ENCODE data around the gene UBB. TPM values are rescaled to one million over a fixed set of nuclear protein-coding genes. Genes with fewer than 3 reads are reported as not detected.

Gene UBB
- total RNA-seq, 1 experiment from 2014 or later = 2,378 TPM

DNA sequence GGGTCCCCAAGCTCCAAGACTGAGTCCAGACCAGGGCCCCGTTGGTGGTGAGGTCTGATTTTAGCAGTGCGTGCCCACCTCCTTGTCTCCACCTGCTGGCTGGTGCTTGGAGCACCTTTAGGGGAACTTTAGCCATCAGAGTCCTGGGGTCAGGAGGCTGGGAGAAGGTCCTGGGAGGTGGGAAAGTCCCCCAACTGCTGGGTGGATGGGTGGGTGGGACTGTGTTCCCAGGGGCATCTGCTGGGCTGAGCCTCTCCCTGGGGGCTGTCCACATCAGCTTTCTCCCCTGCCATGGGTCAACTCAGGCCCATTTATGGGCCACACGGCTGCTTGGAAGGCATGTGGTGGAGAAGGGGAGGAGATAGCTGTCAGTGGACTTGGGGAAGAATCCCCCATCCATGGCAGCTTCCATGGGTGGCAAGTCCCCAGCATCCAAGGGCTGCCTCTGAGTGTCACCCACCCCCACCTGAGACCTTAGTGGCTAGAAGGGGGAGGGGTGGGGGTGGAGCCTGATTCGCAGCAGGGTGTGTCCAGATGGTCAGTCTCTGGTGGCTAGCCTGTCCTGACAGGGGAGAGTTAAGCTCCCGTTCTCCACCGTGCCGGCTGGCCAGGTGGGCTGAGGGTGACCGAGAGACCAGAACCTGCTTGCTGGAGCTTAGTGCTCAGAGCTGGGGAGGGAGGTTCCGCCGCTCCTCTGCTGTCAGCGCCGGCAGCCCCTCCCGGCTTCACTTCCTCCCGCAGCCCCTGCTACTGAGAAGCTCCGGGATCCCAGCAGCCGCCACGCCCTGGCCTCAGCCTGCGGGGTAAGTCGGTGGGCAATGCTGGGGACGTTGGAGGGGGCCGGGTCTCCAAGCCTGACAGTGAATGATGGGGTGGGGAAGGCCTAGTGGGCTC, 34.4 kb downstream of the UBB start, which contains the start of gene TRPV2:
Gene TRPV2, plus strand, starts transcription at position 541 of the 894 bp plus-strand sequence. CDS start 2,098 bp downstream, outside the sequence.
- H3K4me3 ChIP-seq (replicated peaks in 1 of 2; ENCODE audit: low read depth in 1 of 2, low read length in 2 of 2) = no peak within 1 kb of the TSS
- ChIA-PET CTCF (interaction anchor here (1.0 kb wide), 1 partner anchor 10 kb away, joined by 4 read pairs; no protein-coding TSS in a partner anchor), POLR2A (interaction anchor here (1.1 to 1.5 kb wide), 2 partner anchors 23 to 35 kb away, joined by 3 to 7 read pairs; partner anchors contain the start of gene UBB), RAD21 (ENCODE audit: low non-redundant PET in 1 of 2, low total read pairs in 2 of 2, uncharacterized antibody in 2 of 2, unreplicated experiment in 2 of 2) (interaction anchor here in 1 of 2 experiments (0.7 kb wide), 1 partner anchor 22 kb away, joined by 3 read pairs; no protein-coding TSS in a partner anchor)
- peaks cover 33 to 39% of the 10 kb centered on the region in 2 experiments for H3K4me1 ChIP-seq (ENCODE audit: control insufficient read depth in 1 of 2, insufficient read depth in 2 of 2, low read length in 2 of 2)
- H3K9ac ChIP-seq (ENCODE audit: low read length) = no peak within 1 kb of the TSS
- ATAC-seq (peak; percentile 68), DNase-seq (ENCODE audit: low read depth, low spot score) (no peak)
- H3K4me2 ChIP-seq (ENCODE audit: low read length) = no peak within 1 kb of the TSS; the same call in 1 of the 2 replicates
- no TSS peak for BruUV-seq (replicated peaks)
- no peak within 1 kb of the TSS; the same call in 1 of the 2 replicates for H3K27ac ChIP-seq (ENCODE audit: low read depth, low read length)
- intact Hi-C loops (cut with micrococcal nuclease) = no loop called here
- H3K9me2 ChIP-seq (ENCODE audit: insufficient read depth) = no peaks in the 10 kb centered on the region
- no peaks in the 10 kb centered on the region for H3K9me3 ChIP-seq (ENCODE audit: control insufficient read depth in 1 of 2, insufficient read depth in 1 of 2, low read depth in 1 of 2, low read length in 2 of 2)
- H2AFZ ChIP-seq (ENCODE audit: low read depth, low read length, poor library complexity, severe bottlenecking) = no peak within 1 kb of the TSS
- H3K27me3 ChIP-seq (ENCODE audit: insufficient read depth, low read length) = no peaks in the 10 kb centered on the region
- H3K79me2 ChIP-seq (ENCODE audit: insufficient read depth, low read length) = no peaks in the 10 kb centered on the region
- no peaks in the 10 kb centered on the region for H3K36me3 ChIP-seq (ENCODE audit: control insufficient read depth in 1 of 2, insufficient read depth in 2 of 2, low read length in 2 of 2)
- H4K20me1 ChIP-seq (ENCODE audit: insufficient read depth) = no peaks in the 10 kb centered on the region
- TF ChIP-seq SIN3A (IDR thresholded peaks at IDR 0.05; ENCODE audit: low read depth) (no peak), POLR2AphosphoS5 (IDR thresholded peaks at IDR 0.05; ENCODE audit: low read depth, low read length) (no peak), SP1 (IDR thresholded peaks at IDR 0.05; ENCODE audit: low read depth) (no peak), CBX3 (IDR thresholded peaks at IDR 0.05; ENCODE audit: low read depth) (0 out of 2 replicates have a peak, but pooled peaks have one; percentile 14), CEBPB (IDR thresholded peaks at IDR 0.05; ENCODE audit: low read depth) (no peak), ZNF274 (IDR thresholded peaks at IDR 0.05; ENCODE audit: low read depth, low read length) (no peak), YY1 (IDR thresholded peaks at IDR 0.05; ENCODE audit: extremely low read depth, insufficient replicate concordance, low read depth, low read length) (no peak), POLR2A (IDR thresholded peaks at IDR 0.05; ENCODE audit: borderline replicate concordance, extremely low read depth, insufficient read depth, insufficient read length) (no peak), RAD21 (IDR thresholded peaks at IDR 0.05; ENCODE audit: low read depth) (peak; percentile 57), EGR1 (IDR thresholded peaks at IDR 0.05; ENCODE audit: low read depth) (no peak), TCF7L2 (IDR thresholded peaks at IDR 0.05; ENCODE audit: borderline replicate concordance, extremely low read depth, insufficient read depth, insufficient read length) (no peak), SRF (IDR thresholded peaks at IDR 0.05; ENCODE audit: low read depth) (no peak), ELF1 (IDR thresholded peaks at IDR 0.05; ENCODE audit: borderline replicate concordance, low read depth) (no peak), JUND (IDR thresholded peaks at IDR 0.05) (no peak), EZH2phosphoT487 (IDR thresholded peaks at IDR 0.05; ENCODE audit: borderline replicate concordance) (no peak)
- TF ChIP-seq, protein P1, sequence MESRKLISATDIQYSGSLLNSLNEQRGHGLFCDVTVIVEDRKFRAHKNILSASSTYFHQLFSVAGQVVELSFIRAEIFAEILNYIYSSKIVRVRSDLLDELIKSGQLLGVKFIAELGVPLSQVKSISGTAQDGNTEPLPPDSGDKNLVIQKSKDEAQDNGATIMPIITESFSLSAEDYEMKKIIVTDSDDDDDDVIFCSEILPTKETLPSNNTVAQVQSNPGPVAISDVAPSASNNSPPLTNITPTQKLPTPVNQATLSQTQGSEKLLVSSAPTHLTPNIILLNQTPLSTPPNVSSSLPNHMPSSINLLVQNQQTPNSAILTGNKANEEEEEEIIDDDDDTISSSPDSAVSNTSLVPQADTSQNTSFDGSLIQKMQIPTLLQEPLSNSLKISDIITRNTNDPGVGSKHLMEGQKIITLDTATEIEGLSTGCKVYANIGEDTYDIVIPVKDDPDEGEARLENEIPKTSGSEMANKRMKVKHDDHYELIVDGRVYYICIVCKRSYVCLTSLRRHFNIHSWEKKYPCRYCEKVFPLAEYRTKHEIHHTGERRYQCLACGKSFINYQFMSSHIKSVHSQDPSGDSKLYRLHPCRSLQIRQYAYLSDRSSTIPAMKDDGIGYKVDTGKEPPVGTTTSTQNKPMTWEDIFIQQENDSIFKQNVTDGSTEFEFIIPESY (IDR thresholded peaks at IDR 0.05; ENCODE audit: extremely low read depth, insufficient replicate concordance, low read length) = no peak
- TF ChIP-seq, protein P2, sequence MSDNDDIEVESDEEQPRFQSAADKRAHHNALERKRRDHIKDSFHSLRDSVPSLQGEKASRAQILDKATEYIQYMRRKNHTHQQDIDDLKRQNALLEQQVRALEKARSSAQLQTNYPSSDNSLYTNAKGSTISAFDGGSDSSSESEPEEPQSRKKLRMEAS (IDR thresholded peaks at IDR 0.05) = no peak
- TF ChIP-seq, protein P3, sequence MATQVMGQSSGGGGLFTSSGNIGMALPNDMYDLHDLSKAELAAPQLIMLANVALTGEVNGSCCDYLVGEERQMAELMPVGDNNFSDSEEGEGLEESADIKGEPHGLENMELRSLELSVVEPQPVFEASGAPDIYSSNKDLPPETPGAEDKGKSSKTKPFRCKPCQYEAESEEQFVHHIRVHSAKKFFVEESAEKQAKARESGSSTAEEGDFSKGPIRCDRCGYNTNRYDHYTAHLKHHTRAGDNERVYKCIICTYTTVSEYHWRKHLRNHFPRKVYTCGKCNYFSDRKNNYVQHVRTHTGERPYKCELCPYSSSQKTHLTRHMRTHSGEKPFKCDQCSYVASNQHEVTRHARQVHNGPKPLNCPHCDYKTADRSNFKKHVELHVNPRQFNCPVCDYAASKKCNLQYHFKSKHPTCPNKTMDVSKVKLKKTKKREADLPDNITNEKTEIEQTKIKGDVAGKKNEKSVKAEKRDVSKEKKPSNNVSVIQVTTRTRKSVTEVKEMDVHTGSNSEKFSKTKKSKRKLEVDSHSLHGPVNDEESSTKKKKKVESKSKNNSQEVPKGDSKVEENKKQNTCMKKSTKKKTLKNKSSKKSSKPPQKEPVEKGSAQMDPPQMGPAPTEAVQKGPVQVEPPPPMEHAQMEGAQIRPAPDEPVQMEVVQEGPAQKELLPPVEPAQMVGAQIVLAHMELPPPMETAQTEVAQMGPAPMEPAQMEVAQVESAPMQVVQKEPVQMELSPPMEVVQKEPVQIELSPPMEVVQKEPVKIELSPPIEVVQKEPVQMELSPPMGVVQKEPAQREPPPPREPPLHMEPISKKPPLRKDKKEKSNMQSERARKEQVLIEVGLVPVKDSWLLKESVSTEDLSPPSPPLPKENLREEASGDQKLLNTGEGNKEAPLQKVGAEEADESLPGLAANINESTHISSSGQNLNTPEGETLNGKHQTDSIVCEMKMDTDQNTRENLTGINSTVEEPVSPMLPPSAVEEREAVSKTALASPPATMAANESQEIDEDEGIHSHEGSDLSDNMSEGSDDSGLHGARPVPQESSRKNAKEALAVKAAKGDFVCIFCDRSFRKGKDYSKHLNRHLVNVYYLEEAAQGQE (IDR thresholded peaks at IDR 0.05; ENCODE audit: low read depth) = no peak
